HepG2 (cell line): Measurements from ENCODE around the gene JDP2. TPM values are rescaled to one million over a fixed set of nuclear protein-coding genes. Genes with fewer than 3 reads are reported as not detected.

ENCODE experiments used
- DMAP1 ChIP-seq: IDR thresholded peaks from 2 replicates; pipeline ENCODE4 v1.6.1; 2016
- DMTF1 ChIP-seq: sonication (generic); formaldehyde crosslinking; IDR thresholded peaks from 2 replicates; pipeline ENCODE4 v1.4.0; 2020; ENCODE audit warnings: mild to moderate bottlenecking, missing genetic modification reagents
- HDAC6 ChIP-seq: fragments of 200-600 bp; sonication (generic); IDR thresholded peaks from 2 replicates; pipeline ENCODE4 v1.7.0; 2017; ENCODE audit warnings: mild to moderate bottlenecking, antibody characterized with exemption, low read length, low read depth
- MBNL3 ChIP-seq: fragments of 250-450 bp; sonication (Bioruptor Pico); conservative IDR thresholded peaks from 2 replicates; pipeline ENCODE4 v1.8.0; 2022; ENCODE audit warnings: mild to moderate bottlenecking, inconsistent platforms
- NFRKB ChIP-seq: fragments of 450-650 bp; IDR thresholded peaks from 2 replicates; pipeline ENCODE4 v1.6.1; 2017
- PRDM4 ChIP-seq: sonication (generic); formaldehyde crosslinking; IDR thresholded peaks from 2 replicates; pipeline ENCODE4 v1.9.0; 2021; ENCODE audit warnings: missing genetic modification reagents, borderline replicate concordance
- RFX1 ChIP-seq: fragments of 450-650 bp; IDR thresholded peaks from 2 replicates; pipeline ENCODE4 v1.6.1; 2017
- TEAD3 ChIP-seq: optimal IDR thresholded peaks from 2 replicates; pipeline ENCODE3; 2016; ENCODE audit warnings: borderline replicate concordance
- TGIF2 ChIP-seq: IDR thresholded peaks from 2 replicates; pipeline ENCODE4 v1.6.1; 2016; ENCODE audit warnings: control low read depth, missing compliant biosample characterization
- TRIM24 ChIP-seq: sonication (generic); formaldehyde crosslinking; IDR thresholded peaks from 2 replicates; pipeline ENCODE4 v1.8.0; 2022; ENCODE audit warnings: mild to moderate bottlenecking, missing genetic modification reagents
- ZC3H4 ChIP-seq: sonication (generic); formaldehyde crosslinking; IDR thresholded peaks from 2 replicates; pipeline ENCODE4 v1.4.0; 2020; ENCODE audit warnings: missing genetic modification reagents, borderline replicate concordance
- ZHX1 ChIP-seq: sonication (generic); formaldehyde crosslinking; IDR thresholded peaks from 2 replicates; pipeline ENCODE4 v1.8.1; 2022; ENCODE audit warnings: low read depth, mild to moderate bottlenecking, missing genetic modification reagents
- ZMYM3 ChIP-seq: sonication (generic); formaldehyde crosslinking; IDR thresholded peaks from 2 replicates; pipeline ENCODE4 v1.5.1; 2020; ENCODE audit warnings: mild to moderate bottlenecking, missing genetic modification reagents
- ZNF33B ChIP-seq: sonication (generic); formaldehyde crosslinking; IDR thresholded peaks from 2 replicates; pipeline ENCODE4 v1.5.1; 2020; ENCODE audit warnings: mild to moderate bottlenecking, missing genetic modification reagents
- ZNF546 ChIP-seq: sonication (generic); formaldehyde crosslinking; conservative IDR thresholded peaks from 2 replicates; pipeline ENCODE4 v1.8.1; 2023; ENCODE audit warnings: mild to moderate bottlenecking, missing genetic modification reagents
- ZNF609 ChIP-seq: sonication (generic); formaldehyde crosslinking; IDR thresholded peaks from 2 replicates; pipeline ENCODE4 v1.4.0; 2020; ENCODE audit warnings: mild to moderate bottlenecking, missing genetic modification reagents, borderline replicate concordance
- ZNF839 ChIP-seq: sonication (generic); formaldehyde crosslinking; IDR thresholded peaks from 2 replicates; pipeline ENCODE4 v1.4.0; 2020; ENCODE audit warnings: missing genetic modification reagents, mild to moderate bottlenecking, borderline replicate concordance
- polyA plus RNA-seq, 8 experiments: library from polyadenylated mRNA; depleted of rRNA in 3 of 8; stranded (reverse) in 7 of 8; unstranded in 1 of 8; fragments of >200 nt; fragmentation: Illumina TruSeq in 4 of 8; extraction: Trizol in 4 of 8; gene quantifications; 2 replicates each; pipeline versions ENCODE4 v1.2.1 to v1.2.3, GENCODE V29; 2011 to 2016; ENCODE audit warnings: low read depth in 4 of 8, missing spikeins in 1 of 8, mixed read lengths in 1 of 8; ENCODE audit not compliant: insufficient read depth in 1 of 8
- total RNA-seq, 5 experiments: library from RNA; depleted of rRNA; stranded (reverse); fragments of >200 nt; fragmentation: Illumina TruSeq; extraction: Trizol; gene quantifications; 2 replicates each; pipeline ENCODE4 v1.2.3, GENCODE V29; 2016; ENCODE audit warnings: low read depth in 1 of 5

Gene JDP2
- total and polyA plus RNA-seq, 2 of the 13 experiments (the other 11 are each of a cell fraction or from before 2014, with no cell fraction given) = 8.0 to 8.9 TPM

GRCh38 chr14:75452900-75453816, 25.3 kb downstream of the JDP2 start (continued):
- TF ChIP-seq ZNF609 = no peak
- no peak for TF ChIP-seq RFX1
- no peak for TF ChIP-seq ZHX1 (CRISPR knock-in tag)
- no peak for TF ChIP-seq MBNL3 (CRISPR knock-in tag)
- no peak for TF ChIP-seq ZNF546
- peak; percentile 100 for TF ChIP-seq TEAD3 (CRISPR knock-in tag)
- no peak for TF ChIP-seq NFRKB
- no peak; the same call in 1 of the 2 replicates for TF ChIP-seq DMAP1 (CRISPR knock-in tag)
- no peak for TF ChIP-seq PRDM4 (CRISPR knock-in tag)
- no peak for TF ChIP-seq ZC3H4 (CRISPR knock-in tag)
- no peak for TF ChIP-seq TRIM24 (CRISPR knock-in tag)
- TF ChIP-seq TGIF2 (CRISPR knock-in tag) = 0 out of 2 replicates have a peak, but pooled peaks have one; percentile 32
- no peak for TF ChIP-seq ZNF839 (CRISPR knock-in tag)
- peak; percentile 72 for TF ChIP-seq ZMYM3 (CRISPR knock-in tag)
- TF ChIP-seq ZNF33B (CRISPR knock-in tag) = no peak
- TF ChIP-seq HDAC6 = no peak
- TF ChIP-seq DMTF1 (CRISPR knock-in tag) = no peak
